DOHH2 (cell line): ENCODE measurements around the gene UGT1A3.

Source experiments
- H3F3A ChIP-seq: fragments of 200-600 bp; sonication (generic), shearing (Covaris generic); 2 replicates; pipeline ENCODE4 v1.6.0; 2016; ENCODE audit warnings: antibody characterized with exemption, mild to moderate bottlenecking; ENCODE audit not compliant: control insufficient read depth, insufficient read depth
- H3K27ac ChIP-seq: fragments of 200-600 bp; sonication (generic); 2 replicates; pipeline ENCODE4 v1.5.1; 2014; ENCODE audit warnings: low read depth, mild to moderate bottlenecking, low read length, moderate library complexity
- H3K27me3 ChIP-seq: fragments of 200-600 bp; sonication (generic); 2 replicates; pipeline ENCODE4 v1.6.1; 2014; ENCODE audit warnings: mild to moderate bottlenecking, low read length, mixed read lengths; ENCODE audit not compliant: control insufficient read depth
- H3K36me3 ChIP-seq: fragments of 200-600 bp; sonication (generic); 2 replicates; pipeline ENCODE4 v1.6.1; 2014; ENCODE audit warnings: mild to moderate bottlenecking, low read length, moderate library complexity, mixed read lengths; ENCODE audit not compliant: control insufficient read depth
- H3K4me1 ChIP-seq: fragments of 200-600 bp; sonication (generic); 2 replicates; pipeline ENCODE4 v1.6.1; 2014; ENCODE audit warnings: mild to moderate bottlenecking, low read length, mixed read lengths; ENCODE audit not compliant: control insufficient read depth
- H3K4me2 ChIP-seq: fragments of 200-600 bp; sonication (generic); 2 replicates; pipeline ENCODE4 v1.6.0; 2014; ENCODE audit warnings: mild to moderate bottlenecking, low read length, moderate library complexity
- H3K4me3 ChIP-seq: fragments of 200-600 bp; sonication (generic); 2 replicates; pipeline ENCODE4 v1.5.1; 2014; ENCODE audit warnings: mild to moderate bottlenecking, low read length, mixed read lengths
- H3K79me2 ChIP-seq: fragments of 200-600 bp; sonication (generic); 2 replicates; pipeline ENCODE4 v1.6.1; 2014; ENCODE audit warnings: mild to moderate bottlenecking, low read length, mixed read lengths; ENCODE audit not compliant: control insufficient read depth
- H3K9me2 ChIP-seq: fragments of 200-600 bp; sonication (generic); replicated peaks from 2 replicates; pipeline ENCODE4 v1.6.1; 2014; ENCODE audit warnings: mild to moderate bottlenecking, low read length, mixed read lengths; ENCODE audit not compliant: control insufficient read depth
- H3K9me3 ChIP-seq: fragments of 200-600 bp; sonication (generic); 2 replicates; pipeline ENCODE4 v1.6.1; 2014; ENCODE audit warnings: antibody characterized with exemption, low read length, mixed read lengths; ENCODE audit not compliant: control insufficient read depth, insufficient read depth
- H4K20me1 ChIP-seq: fragments of 200-600 bp; sonication (generic); 2 replicates; pipeline ENCODE4 v1.6.0; 2014; ENCODE audit warnings: low read depth, mild to moderate bottlenecking, antibody characterized with exemption, low read length, moderate library complexity; ENCODE audit not compliant: control insufficient read depth, insufficient read depth
- CTCF ChIP-seq: fragments of 200-600 bp; sonication (generic); IDR thresholded peaks from one replicate; pipeline ENCODE4 v1.5.1; 2014; ENCODE audit warnings: antibody characterized with exemption, mild to moderate bottlenecking, low read depth, low read length; ENCODE audit not compliant: poor library complexity, severe bottlenecking
- EZH2phosphoT487 ChIP-seq: fragments of 200-600 bp; sonication (generic); IDR thresholded peaks from 2 replicates; pipeline ENCODE4 v1.6.1; 2017; ENCODE audit warnings: borderline replicate concordance, mild to moderate bottlenecking, antibody characterized with exemption, low read length, moderate library complexity, mixed read lengths

UGT1A3 gene

GRCh38 chr2:233702238-233702637, 26.6 kb upstream of the UGT1A3 start:
- TF ChIP-seq CTCF, result no peak
- no peak for TF ChIP-seq EZH2phosphoT487
- H3K9me3 ChIP-seq, result no peaks in the 10 kb centered on the region
- 0 out of 2 replicates have a peak, but pooled peaks cover 3% of the 10 kb centered on the region for H3K27me3 ChIP-seq
- H3K36me3 ChIP-seq, result no peaks in the 10 kb centered on the region
- H3K79me2 ChIP-seq, result no peaks in the 10 kb centered on the region
- H3F3A ChIP-seq, result no peaks in the 10 kb centered on the region
- H4K20me1 ChIP-seq, result no peaks in the 10 kb centered on the region
- no peaks in the 10 kb centered on the region for H3K9me2 ChIP-seq
- no peak overlapping the region for H3K4me2 ChIP-seq
- no peaks in the 10 kb centered on the region for H3K4me1 ChIP-seq
- H3K27ac ChIP-seq, result no peak overlapping the region
- no peak overlapping the region for H3K4me3 ChIP-seq

GRCh38 chr2:233705911-233706506, 22.8 kb upstream of the UGT1A3 start:
- Histone ChIP-seq H3K27ac (no peak overlapping the region), H3K9me2 (no peaks in the 10 kb centered on the region), H3K79me2 (no peaks in the 10 kb centered on the region)

GRCh38 chr2:233706720-233707119, 22.1 kb upstream of the UGT1A3 start:
- Histone ChIP-seq H3K27me3 (0 out of 2 replicates have a peak, but pooled peaks cover 3% of the 10 kb centered on the region), H3F3A (no peaks in the 10 kb centered on the region), H3K4me3 (no peak overlapping the region), H3K4me1 (no peaks in the 10 kb centered on the region), H3K9me2 (no peaks in the 10 kb centered on the region), H3K27ac (no peak overlapping the region), H3K79me2 (no peaks in the 10 kb centered on the region), H3K9me3 (no peaks in the 10 kb centered on the region), H3K36me3 (no peaks in the 10 kb centered on the region), H4K20me1 (no peaks in the 10 kb centered on the region), H3K4me2 (no peak overlapping the region)
- TF ChIP-seq EZH2phosphoT487 (no peak), CTCF (no peak)

More at GRCh38 chr2:233705911-233706506, 22.8 kb upstream of the UGT1A3 start:
- H3K36me3 ChIP-seq, result no peaks in the 10 kb centered on the region
- H3K4me3 ChIP-seq, result no peak overlapping the region
- H4K20me1 ChIP-seq, result no peaks in the 10 kb centered on the region
- 0 out of 2 replicates have a peak, but pooled peaks cover 3% of the 10 kb centered on the region for H3K27me3 ChIP-seq
- H3K4me1 ChIP-seq, result no peaks in the 10 kb centered on the region
- H3K4me2 ChIP-seq, result no peak overlapping the region
- TF ChIP-seq EZH2phosphoT487 (no peak), CTCF (no peak)
- no peaks in the 10 kb centered on the region for H3F3A ChIP-seq
- no peaks in the 10 kb centered on the region for H3K9me3 ChIP-seq
